NCI-H1417 (cell line): ENCODE results near the gene DMRT2.

Experiments
- DNase-seq, 3 experiments: peaks; one replicate each; lab custom pipeline; 2025; lab: John Stamatoyannopoulos, UW

Gene DMRT2

DNA sequence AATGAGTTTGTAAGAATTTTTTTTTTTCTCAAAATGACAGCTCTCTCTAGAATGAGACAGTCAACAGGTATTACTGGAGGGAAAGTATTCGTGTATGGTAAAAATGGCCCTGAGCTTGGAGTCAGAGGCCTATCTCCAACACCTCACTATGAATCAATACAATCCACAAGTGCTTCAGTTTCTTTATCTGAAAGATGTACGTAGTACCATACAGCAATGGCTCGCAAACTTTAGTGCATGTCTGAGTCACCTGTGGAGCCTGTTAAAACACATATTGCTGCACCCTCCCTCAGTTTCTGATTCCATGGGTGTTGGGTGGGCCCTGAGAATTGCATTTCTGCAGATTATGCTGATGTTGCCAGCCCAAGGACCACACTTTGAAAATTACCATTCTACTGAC is 44.6 kb downstream of the DMRT2 start:
- no peak for DNase-seq

DNA sequence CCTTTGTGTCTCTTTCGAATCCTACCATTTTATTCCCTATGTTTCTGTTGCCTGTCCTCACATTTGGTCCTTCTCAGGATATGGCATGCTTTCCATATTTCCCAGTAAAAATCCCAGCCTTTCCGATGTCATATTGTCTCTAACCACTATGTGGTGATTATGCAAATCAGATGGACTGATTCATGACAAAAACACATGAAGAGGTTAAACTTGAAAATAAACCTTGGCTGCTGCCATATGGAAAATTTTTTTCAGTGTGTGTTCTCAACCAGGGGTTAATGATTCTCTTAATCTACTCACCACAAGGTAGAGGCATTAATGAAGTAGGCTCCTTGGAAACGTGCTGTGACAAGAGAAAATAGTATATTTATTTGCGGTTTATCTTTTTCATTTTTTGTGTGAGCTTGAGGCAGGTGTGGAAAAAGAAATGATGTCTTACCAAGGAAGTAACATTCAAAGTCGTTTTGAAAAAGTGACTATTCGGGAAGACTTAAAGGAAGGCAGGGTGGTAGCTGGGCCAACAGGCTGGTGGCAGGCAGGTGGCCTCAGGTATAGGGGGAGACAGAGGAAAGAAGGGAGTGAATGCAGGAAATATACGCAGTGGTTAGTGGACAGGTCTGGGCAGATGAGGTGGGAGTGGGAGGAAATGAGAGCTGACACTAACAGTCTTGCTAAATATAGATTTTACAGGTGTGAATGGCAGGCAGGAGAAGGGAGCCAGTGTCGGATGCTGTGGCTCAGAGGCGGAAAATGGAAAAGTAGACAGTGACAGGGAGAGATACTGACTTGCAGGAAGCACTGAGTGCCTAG is 46.2 kb downstream of the DMRT2 start:
- no peak for DNase-seq

DNA sequence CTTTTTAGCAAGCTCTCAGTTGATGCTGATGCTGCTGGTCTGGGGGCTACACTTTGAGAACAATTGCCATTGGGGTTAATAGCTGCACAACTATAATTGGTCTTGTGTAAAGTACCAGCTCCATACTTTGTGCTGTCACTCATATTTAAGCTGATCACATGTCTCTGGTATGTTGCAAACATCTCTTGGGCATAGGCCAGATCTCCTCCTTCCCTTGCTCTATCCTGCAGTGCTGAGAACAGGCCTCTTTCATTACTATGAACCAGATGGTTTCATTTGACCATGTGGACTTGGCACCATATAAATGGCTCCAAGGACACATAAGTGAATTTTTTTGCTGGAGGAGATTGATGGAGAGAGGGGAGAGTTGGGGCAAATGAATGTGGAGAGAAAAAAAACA is 48.4 kb downstream of the DMRT2 start:
- DNase-seq, result no peak

DNA sequence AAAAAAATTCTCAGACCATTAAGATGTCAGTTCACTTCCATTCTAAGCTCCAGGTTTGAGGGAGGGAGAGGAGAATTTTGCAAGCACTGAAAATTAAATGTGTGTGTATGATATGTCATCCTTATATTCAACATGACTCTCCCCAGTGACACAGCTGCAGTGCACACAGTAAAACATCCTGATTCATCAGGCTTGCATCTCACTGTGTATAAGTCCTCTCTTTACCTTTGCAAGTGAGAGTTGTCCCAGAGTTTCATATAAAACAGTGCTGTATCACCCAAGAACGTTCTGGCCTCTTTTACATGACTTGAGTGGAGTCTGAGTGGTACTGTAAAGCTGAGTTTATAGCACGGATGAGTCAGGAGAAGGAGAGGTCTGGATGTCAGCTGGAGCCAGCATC is 50.0 kb downstream of the DMRT2 start:
- no peak for DNase-seq

DNA sequence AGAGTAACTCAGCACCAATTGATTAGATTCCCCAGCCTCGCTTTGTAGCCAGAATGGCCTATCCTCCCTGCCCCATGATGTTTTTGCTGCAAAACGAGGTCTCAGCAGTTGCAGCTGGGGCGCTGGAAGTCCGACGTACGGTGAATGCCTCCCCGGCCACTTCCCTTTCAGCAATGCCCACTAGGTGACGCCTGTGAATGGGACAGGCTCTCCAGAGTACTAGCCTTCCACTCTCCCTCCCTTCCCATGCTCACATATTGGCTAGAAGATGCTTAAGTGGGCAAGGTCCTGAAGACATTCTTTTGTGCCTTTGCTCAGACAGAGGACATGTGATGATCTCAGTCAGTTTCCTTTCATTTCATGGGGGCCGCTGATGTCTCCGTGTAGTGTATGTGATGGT is 50.8 kb downstream of the DMRT2 start:
- peak in 1 of 3 experiments; percentile 2 for DNase-seq

DNA sequence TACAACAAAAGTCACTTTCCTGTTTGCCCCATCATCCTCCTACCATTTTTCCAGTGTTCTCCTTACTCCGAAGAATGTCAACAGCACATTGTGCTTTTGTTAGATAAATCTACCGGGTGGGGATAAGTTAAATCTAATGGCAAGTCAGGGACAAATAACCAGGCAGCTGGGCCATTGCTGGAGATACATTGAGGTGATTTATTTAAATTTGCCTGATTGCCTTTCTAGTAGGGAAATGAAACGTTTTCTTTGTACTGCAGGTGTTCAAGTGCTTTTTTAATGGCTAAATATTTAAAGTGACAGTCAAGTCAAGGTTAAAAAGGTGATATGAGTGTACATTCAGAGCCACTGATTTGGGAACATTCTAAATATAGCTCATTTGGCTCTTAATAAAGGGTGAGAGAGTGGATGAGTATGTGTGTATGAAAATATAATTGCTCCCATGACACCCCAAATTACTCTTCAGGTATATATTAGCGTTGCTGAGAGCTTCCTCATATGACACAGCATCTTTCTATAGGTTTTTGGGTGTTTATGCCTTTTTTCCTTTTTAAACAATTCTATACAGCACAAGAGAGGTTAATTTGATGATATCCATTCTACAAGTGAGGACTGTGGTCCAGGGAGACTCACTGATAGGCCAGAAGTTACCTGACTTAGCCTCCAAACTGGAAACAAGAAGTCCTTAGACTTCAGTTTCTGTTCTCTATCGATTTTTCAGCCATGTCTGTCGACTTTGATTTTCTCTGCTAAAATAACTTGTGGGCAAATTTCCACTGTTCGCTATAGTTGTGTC is 51.9 kb downstream of the DMRT2 start:
- DNase-seq, result no peak

DNA sequence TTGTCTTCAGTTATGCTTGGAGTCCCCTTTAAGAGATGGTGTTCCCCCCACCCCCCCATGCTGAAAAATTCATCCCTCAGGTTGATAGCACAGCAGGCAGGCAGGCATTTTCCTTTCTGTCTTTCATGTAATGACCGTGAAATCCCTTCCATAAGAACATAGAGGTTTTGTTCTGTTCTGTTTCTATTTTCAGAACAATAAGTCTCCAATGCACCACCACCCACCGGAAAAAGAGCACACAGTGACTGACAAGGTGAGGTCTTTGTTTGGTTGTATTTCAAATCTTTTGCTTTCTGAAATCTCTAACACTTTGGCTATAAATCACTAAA is 52.4 kb downstream of the DMRT2 start:
- DNase-seq, result no peak
